GM19025 (cell line): Measurements from ENCODE around the gene KIF5A.
"Not testable (repeated sequence)": the region's sequence is repeated elsewhere in the genome, so short reads cannot be mapped to it uniquely, and the experiment has no call there.

Experiments used
- ATAC-seq: cut with Tn5 transposase; IDR thresholded peaks from one replicate; pipeline ENCODE4 v1.9.1; 2021; ENCODE audit warnings: mild to moderate bottlenecking, low read depth, moderate library complexity; ENCODE audit not compliant: unreplicated experiment

Gene KIF5A

DNA sequence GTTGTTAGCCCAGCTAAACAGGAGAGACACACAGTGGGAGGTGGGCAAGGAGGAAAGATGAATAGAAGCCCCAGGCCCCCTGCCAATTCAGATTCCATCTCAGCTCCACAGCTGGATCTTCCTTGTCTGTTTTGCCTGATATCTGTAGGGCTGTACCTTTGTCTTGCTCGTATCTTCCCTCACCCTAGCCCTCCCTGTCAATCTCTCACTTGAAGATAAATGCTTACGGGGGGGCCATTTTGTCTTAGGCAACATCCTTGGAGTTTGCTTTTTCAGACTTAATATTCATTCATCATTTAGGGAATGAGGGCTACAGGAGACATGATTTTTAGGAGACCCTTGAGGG is 2.4 kb downstream of the KIF5A start:
- no peak for ATAC-seq

DNA sequence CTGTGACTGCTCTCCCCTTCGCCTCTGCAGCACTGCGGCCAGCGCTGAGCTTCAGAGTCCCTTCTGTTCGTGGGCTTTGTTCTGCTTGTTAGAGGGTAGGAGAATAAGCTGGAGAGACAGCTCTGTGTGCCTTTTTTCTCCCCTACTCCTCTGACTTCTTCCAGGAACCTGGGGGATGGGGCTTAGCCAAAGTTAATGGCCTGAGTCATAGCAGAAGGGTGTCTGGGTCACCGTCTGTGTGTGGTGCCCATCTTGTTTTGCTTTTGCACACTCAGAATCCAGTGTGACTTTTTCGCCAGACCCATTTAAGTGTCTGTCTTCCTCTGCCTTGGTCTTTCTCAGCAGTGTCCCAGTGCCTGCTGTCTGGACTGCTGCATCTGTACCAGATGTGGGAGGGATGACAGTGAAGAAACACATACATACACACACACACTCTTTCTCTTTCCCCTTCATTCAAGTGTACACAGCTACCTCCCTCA is 3.0 kb downstream of the KIF5A start:
- no peak for ATAC-seq

DNA sequence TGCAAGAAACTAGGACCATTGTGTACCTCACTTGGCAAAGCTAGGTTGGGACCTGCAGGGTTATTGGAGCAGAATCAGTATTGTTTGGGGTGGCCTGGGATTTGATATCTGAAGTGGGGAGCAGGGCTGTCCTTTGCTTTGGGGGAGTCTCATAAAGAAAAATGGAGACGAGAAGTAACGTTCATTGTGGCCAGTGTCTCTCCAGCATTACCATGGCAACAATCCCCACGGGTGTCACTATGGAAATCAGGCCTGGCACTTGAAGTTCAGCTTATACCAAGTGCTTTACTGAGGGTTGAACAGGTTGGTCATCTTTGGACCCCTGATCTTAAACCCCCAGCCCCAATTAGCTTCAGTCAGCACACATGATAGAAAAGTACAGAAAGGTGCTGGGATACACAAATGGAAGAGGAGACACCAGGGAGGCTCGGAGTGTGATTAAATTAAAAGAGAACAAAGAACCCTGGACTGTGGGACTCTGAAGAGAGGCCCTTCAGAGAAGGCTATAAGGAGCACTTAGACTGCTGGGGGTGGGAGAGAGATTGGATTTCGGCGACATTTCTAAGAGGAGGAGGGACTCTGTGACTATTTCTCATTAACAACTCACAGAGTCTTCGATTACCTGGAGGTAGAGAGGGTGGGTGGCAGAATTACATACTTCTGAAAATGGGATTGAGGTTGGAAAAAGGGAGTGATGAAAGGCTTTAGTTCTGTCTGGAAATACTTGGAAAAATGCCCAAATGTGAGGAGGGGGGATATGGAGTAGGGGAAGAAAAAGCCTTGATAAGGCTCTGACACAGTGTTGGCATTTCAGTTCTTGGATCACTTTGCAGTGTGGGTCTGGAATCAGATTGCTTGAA is 3.7 kb downstream of the KIF5A start:
- no peak for ATAC-seq

DNA sequence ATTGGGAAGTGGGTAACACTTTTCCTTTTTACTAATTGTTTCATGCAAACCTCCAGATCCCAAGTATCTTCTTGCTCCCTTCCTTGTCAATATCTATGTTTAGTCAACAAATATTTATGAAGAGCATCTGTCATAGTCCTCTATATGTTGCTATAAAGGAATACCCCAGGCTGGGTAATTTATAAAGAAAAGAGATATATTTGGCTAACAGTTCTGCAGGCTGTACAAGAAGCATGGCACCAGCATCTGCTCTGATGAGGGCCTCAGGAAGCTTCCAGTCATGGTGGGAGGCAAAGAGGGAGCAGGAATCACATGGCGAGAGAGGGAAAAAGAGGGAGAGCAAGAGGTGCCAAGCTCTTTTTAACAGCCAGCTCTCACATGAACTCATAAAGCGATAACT is 4.6 kb downstream of the KIF5A start:
- no peak for ATAC-seq

DNA sequence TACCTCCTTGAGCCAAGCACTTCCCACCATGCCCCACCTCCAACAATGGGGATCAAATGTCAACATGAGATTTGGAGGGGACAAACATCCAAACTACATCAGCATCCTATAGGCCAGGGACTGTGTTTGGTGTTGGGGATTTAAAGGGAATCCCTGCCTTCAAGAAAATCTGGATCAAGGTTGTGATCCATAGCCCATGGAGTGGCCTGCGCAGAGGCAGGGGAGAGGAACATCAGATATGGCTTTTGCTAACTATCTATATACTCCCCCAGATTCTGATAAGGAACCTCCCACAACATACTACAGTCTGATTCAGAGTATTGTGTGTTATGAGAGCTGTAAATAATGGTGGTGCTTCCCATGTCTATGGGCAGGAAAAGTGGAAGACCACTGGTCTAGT is 5.1 kb downstream of the KIF5A start:
- ATAC-seq, result no peak

DNA sequence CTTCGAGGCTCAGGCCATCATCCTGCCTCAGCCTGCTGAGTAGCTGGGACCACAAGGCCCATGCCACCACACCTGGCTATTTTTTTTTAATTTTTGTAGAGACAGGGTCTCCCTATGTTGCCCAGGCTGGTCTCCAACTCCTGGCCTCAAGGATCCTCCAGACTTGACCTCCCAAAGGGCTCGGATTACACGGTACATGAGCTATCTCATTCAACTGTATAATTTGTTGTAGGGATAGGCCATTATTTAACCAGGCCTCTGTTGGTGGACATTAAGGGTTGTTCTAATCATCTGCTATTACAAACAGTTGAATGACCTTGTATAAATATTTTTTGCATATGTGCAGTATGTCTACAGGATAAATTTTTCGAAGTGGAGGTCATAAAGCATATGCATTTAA is 9.0 kb downstream of the KIF5A start:
- ATAC-seq, result no peak

DNA sequence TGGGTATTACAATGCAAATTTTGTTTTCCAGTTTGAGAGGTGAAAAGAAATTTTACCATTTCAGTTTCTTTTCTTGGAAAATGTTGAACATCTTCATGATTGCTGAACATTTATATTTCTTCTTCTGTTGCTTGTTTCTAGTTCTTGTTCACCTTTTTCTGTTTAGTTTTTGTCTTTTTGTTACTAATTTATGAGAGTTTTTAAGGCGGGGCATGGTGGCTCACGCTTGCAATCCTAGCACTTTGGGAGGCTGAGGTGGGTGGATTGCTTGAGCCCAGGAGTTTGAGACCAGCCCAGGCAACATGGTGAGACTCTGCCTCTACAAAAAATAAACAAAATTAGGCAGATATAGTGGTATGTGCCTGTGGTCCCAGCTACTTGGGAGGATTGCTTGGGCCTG is 10.7 kb downstream of the KIF5A start:
- no peak for ATAC-seq

DNA sequence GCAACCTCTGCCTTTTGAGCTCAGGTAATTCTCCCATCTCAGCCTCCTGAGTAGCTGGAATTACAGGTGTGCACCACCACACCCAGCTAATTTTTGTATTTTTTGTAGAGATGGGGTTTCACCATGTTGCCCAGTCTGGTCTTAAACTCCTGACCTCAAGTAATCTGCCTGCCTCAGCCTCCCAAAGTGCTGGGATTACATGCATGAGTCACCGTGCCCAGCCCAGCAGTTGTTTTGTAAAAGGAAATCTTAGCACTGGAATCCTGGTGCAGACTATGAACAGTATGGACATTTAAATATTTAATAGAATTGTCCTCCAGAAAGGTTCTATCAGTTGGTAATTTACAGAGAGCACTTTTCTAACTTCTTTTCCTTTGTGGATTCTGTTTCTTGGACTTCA is 11.3 kb downstream of the KIF5A start:
- not testable (repeated sequence) for ATAC-seq

DNA sequence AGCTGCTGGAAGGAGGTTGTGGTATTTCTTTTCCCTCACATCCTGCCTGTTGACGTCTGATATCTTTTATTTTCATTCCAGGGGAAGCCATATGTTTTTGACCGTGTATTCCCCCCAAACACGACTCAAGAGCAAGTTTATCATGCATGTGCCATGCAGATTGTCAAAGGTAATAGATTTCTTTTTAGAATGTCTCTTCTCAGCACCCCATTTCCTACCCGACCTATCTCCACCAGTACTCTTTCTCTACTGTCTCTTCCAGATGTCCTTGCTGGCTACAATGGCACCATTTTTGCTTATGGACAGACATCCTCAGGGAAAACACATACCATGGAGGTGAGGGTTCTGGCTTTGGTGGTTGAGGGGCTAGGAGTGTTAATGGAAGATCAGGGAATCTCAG is 13.5 kb downstream of the KIF5A start:
- ATAC-seq, result no peak

DNA sequence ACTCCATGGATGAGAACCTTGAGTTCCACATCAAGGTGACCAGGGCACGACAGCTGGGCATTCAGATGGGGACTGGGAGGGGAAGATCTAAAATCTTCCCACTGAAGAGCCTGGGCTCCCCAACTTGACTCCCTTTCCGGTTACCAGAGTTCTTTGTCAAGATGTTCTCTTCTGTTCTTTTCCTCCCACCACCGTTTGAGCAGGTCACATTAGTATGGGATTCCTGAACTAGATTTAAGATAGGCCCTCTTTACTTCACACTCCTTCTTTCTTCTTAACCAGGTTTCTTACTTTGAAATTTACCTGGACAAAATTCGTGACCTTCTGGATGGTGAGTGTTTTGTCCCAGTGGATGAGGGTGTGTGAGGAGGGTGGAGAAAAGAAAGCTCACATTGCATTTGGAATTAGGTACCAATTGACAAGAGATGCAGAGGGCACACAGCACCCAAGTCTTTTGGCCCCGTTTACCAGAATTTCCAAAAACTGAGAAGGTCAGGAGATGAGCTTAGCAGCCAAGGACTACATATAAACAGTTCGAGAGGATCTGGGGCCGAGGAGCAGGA is 14.4 kb downstream of the KIF5A start:
- ATAC-seq, result no peak

DNA sequence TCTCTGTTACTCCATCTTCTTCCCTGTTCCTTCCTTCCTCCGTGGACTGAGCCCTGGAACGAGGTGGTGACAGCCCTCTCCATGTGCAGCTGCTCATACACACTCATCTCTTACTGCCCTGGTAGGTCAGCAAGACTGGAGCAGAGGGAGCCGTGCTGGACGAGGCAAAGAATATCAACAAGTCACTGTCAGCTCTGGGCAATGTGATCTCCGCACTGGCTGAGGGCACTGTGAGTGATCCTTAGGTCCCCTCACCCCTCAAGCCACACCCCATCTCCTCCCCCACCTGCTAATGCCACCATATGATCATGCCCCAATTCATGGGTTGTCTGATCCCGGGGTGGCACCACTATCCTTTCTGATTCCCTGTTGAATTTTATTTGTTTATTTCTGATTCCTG is 19.0 kb downstream of the KIF5A start:
- no peak for ATAC-seq

DNA sequence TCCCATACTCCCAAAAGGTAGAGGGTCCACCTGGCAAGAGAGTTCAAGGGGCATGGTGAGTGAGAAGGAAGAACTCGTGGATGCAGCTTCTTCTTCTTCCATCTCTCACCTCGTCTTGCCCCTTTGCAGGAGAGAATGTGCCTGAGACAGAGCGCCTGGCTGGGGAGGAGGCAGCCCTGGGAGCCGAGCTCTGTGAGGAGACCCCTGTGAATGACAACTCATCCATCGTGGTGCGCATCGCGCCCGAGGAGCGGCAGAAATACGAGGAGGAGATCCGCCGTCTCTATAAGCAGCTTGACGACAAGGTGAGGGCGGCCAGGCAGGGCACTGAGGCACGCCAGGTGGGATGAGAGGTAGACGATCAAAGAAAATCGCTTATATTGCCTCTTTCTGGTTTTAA is 20.0 kb downstream of the KIF5A start:
- no peak for ATAC-seq

DNA sequence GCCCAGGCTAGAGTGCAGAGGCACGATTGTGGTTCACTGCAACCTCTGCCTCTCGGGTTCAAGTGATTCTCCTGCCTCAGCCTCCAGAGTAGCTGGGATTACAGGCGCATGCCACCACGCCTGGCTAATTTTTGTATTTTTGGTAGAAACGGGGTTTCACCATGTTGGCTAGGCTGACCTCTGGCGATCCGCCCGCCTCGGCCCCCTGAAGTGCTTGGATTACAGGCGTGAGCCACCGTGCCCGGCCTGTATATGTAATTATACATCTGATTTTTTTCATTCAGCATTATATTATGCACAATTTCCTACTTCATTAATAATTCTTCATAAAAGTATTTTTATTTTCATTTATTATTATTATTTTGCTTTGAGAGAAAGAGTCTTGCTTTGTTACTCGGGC is 20.6 kb downstream of the KIF5A start:
- not testable (repeated sequence) for ATAC-seq

DNA sequence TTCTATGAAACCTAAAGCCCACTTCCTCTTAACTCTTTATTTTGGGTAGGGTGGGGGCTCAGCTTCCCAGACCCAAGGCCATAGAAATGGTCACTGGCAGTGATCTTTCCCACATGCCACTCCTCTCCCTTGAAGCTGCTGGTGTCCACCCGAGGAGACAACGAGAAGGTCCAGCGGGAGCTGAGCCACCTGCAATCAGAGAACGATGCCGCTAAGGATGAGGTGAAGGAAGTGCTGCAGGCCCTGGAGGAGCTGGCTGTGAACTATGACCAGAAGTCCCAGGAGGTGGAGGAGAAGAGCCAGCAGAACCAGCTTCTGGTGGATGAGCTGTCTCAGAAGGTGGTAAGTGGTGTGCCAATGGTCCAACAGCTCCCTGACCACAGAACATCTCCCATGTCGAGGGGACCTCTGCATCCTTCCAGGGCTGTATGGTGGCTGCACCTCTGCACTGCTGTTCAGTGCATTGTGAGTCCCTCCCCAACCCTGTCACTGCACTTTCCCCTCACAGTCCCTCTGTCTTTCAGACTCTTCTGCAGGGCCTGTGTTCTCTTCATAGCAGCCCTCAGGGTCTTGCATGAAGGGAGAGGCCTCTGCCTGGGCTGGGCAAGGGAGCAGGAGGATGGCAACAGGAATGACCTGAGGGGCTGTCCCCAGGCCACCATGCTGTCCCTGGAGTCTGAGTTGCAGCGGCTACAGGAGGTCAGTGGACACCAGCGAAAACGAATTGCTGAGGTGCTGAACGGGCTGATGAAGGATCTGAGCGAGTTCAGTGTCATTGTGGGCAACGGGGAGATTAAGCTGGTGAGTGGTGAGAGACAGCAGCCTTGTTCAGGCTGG is 22.3 kb downstream of the KIF5A start:
- no peak for ATAC-seq

DNA sequence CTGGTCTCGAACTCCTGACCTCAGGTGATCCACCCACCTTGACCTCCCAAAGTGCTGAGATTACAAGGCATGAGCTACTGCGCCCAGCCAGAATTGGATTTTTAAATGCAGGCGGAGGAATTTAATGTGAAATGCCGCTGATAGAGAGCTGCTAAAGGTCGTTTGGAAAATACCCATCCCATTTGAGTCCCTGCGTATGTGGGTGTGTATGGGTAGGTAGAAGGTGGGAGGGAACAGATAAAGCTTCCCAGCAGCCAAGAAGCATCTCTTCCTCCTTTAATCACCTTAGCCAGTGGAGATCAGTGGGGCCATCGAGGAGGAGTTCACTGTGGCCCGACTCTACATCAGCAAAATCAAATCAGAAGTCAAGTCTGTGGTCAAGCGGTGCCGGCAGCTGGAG is 25.0 kb downstream of the KIF5A start:
- ATAC-seq, result no peak

DNA sequence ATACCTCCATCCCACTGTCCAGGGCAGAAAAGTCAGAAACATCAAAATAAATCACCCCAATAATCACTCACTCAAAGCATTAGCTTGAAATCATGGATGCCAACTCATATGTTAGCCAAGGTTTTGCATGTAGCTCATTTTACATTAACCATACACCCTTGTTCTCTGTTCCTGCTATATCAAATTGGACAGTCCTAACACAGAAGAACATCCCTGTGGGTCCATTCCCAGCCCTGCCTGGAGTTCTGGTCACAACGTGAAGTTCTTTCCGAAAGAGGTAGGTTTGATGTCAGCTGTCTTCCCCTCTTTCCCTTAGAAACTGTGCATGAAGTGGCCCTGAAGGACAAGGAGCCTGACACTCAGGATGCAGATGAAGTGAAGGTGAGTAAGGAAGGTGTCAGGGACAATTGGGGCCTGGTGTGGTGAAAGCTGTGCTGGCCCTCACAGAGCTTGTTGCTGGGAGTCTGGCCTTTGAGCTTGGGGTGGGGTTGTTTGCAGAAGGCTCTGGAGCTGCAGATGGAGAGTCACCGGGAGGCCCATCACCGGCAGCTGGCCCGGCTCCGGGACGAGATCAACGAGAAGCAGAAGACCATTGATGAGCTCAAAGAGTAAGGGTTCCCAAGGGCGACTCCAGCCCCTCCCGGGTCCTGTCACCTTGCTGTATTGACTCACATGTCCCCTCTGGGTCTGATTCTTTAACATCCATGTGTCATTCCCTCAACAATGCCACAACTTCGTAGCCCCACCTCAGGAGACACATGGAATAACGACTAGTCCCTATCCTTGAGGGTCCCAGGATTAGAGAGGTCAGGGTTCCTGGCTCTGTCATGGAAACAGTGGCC is 26.1 kb downstream of the KIF5A start:
- no peak for ATAC-seq

DNA sequence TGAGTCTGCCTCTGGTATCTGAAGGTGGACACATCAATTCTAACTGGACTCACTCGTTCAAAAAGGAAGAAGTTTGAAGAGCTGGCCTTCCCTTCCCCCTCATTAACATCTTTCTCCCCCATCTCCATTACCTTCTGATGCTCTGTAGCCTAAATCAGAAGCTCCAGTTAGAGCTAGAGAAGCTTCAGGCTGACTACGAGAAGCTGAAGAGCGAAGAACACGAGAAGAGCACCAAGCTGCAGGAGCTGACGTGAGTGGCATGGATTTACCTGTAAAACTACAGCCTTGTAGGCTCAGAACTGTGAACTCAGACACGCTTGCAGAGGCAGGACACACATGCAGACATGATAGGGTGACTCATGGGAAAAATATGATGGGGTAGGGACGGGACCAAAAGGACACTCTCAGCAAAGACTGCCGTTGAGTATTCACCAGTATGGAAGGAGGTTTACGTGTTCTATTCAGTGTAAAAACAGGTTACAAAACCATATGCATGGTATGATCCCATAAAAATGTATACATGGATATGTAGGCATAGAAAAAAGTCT is 26.8 kb downstream of the KIF5A start:
- ATAC-seq, result no peak

DNA sequence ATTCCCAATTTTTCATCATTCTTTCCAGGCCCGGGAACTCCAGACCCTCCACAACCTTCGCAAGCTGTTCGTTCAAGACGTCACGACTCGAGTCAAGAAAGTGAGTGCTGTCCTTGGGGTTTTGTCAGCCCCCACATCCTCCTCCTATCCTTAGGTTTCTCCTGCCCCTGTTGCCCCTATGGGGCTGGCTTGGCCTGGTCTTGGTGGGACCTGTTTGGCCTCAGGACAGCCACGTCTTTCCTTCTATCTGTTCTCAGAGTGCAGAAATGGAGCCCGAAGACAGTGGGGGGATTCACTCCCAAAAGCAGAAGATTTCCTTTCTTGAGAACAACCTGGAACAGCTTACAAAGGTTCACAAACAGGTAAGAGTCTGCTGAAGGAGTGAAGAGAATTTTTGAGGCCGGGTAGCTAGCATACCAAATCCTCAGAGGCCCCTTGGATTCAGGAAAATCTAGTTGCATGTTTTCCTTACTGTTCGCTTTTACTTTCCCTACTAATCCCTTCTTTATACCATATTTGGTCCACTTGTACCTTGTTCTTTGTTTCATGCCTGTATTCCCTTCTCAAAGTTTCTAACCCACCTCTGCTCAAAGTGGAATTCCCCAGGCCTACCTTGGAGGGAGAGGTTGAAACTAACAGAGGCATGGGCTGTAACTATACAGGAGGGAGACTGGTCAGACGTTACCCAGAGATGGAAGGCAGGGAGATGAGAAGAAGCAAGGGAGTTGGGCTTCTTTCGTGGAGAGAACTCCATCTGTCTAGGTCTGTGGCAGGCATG is 28.3 kb downstream of the KIF5A start:
- no peak for ATAC-seq

DNA sequence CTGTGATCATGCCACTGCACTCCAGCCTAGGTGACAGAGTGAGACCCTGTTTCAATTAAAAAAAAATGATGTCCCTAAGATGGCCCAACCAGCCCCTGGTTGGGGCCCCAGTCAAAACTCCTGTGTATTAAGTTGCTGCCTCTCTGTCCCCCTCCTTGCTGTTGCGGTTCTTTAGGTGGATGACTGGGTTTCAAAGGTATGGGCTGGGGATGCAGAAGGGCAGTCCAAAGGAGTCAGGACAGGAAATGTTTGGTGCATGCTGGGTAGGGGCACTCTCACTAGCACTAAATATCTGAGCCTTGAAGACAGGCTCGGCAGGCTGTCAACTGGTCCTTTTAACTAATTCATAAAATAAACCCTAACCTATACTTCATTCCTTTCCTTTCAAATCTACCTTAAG is 29.2 kb downstream of the KIF5A start:
- no peak for ATAC-seq
